Loucy (cell line): ENCODE measurements around the gene KCNH4.

Experiments used
- EZH2phosphoT487 ChIP-seq: fragments of 200-600 bp; IDR thresholded peaks from 2 replicates; pipeline ENCODE4 v1.6.1; 2018; ENCODE audit warnings: antibody characterized with exemption, mild to moderate bottlenecking, moderate library complexity, borderline replicate concordance
- TF ChIP-seq, protein P1 (sequence below): fragments of 200-600 bp; sonication (generic); conservative IDR thresholded peaks from 2 replicates; pipeline ENCODE4 v1.5.1; 2014; ENCODE audit warnings: mild to moderate bottlenecking, antibody characterized with exemption, low read length

- TF ChIP-seq, protein P1, sequence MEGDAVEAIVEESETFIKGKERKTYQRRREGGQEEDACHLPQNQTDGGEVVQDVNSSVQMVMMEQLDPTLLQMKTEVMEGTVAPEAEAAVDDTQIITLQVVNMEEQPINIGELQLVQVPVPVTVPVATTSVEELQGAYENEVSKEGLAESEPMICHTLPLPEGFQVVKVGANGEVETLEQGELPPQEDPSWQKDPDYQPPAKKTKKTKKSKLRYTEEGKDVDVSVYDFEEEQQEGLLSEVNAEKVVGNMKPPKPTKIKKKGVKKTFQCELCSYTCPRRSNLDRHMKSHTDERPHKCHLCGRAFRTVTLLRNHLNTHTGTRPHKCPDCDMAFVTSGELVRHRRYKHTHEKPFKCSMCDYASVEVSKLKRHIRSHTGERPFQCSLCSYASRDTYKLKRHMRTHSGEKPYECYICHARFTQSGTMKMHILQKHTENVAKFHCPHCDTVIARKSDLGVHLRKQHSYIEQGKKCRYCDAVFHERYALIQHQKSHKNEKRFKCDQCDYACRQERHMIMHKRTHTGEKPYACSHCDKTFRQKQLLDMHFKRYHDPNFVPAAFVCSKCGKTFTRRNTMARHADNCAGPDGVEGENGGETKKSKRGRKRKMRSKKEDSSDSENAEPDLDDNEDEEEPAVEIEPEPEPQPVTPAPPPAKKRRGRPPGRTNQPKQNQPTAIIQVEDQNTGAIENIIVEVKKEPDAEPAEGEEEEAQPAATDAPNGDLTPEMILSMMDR, result no peak
- no peak for TF ChIP-seq EZH2phosphoT487
Measured at GRCh38 chr17:42129109-42129837, 51.7 kb downstream of the KCNH4 start.
